ENCODE measurements around the gene AHR. TPM values are rescaled to one million over a fixed set of nuclear protein-coding genes. Genes with fewer than 3 reads are reported as not detected.
"Not testable (repeated sequence)": the region's sequence is repeated elsewhere in the genome, so short reads cannot be mapped to it uniquely, and the experiment has no call there.

The AHR gene
- total RNA-seq, 1 experiment from 2014 or later: 64.1 TPM

- not testable (repeated sequence) for H3K27ac ChIP-seq; H3K4me3 ChIP-seq; H3K9me3 ChIP-seq (replicated peaks); H3K4me1 ChIP-seq (replicated peaks); H3K36me3 ChIP-seq; H3K27me3 ChIP-seq (replicated peaks); DNase-seq (ENCODE audit: low read depth in 1 of 2, low spot score in 2 of 2)
These were observed 84.2 kb downstream of the AHR start for GRCh38 chr7:17382408-17383354.

GRCh38 chr7:17384400-17384799, 85.9 kb downstream of the AHR start:
- no peak for DNase-seq (ENCODE audit: low read depth in 1 of 2, low spot score in 2 of 2)
- no peaks in the 10 kb centered on the region for H3K4me1 ChIP-seq (replicated peaks)
- no peak overlapping the region for H3K27ac ChIP-seq
- no peaks in the 10 kb centered on the region for H3K27me3 ChIP-seq (replicated peaks)
- no peaks in the 10 kb centered on the region for H3K9me3 ChIP-seq (replicated peaks)
- H3K36me3 ChIP-seq: no peaks in the 10 kb centered on the region
- no peak overlapping the region for H3K4me3 ChIP-seq

- DNase-seq (ENCODE audit: low read depth in 1 of 2, low spot score in 2 of 2): no peak
- Histone ChIP-seq H3K9me3 (replicated peaks) (no peaks in the 10 kb centered on the region), H3K27me3 (replicated peaks) (no peaks in the 10 kb centered on the region), H3K4me1 (replicated peaks) (no peaks in the 10 kb centered on the region), H3K36me3 (no peaks in the 10 kb centered on the region), H3K27ac (no peak overlapping the region), H3K4me3 (no peak overlapping the region)
These were observed 87.2 kb downstream of the AHR start for GRCh38 chr7:17385612-17386011.

- Histone ChIP-seq H3K27ac (no peak overlapping the region), H3K27me3 (replicated peaks) (no peaks in the 10 kb centered on the region), H3K4me3 (no peak overlapping the region), H3K9me3 (replicated peaks) (peaks cover 8% of the 10 kb centered on the region), H3K36me3 (no peaks in the 10 kb centered on the region), H3K4me1 (replicated peaks) (no peaks in the 10 kb centered on the region)
- no peak for DNase-seq (ENCODE audit: low read depth in 1 of 2, low spot score in 2 of 2)
These were observed 91.9 kb downstream of the AHR start for GRCh38 chr7:17390392-17390791.

- no peak for DNase-seq (ENCODE audit: low read depth in 1 of 2, low spot score in 2 of 2)
- no peaks in the 10 kb centered on the region for H3K27me3 ChIP-seq (replicated peaks)
- H3K4me1 ChIP-seq (replicated peaks): no peaks in the 10 kb centered on the region
These were observed 92.9 kb downstream of the AHR start for GRCh38 chr7:17391366-17391765.

GRCh38 chr7:17392846-17393245, 94.4 kb downstream of the AHR start:
- no peaks in the 10 kb centered on the region for H3K4me1 ChIP-seq (replicated peaks)
- peaks cover 8% of the 10 kb centered on the region for H3K9me3 ChIP-seq (replicated peaks)
- no peak overlapping the region for H3K4me3 ChIP-seq
- H3K27me3 ChIP-seq (replicated peaks): no peaks in the 10 kb centered on the region
- H3K36me3 ChIP-seq: no peaks in the 10 kb centered on the region
- no peak overlapping the region for H3K27ac ChIP-seq
- no peak for DNase-seq (ENCODE audit: low read depth in 1 of 2, low spot score in 2 of 2)

More at GRCh38 chr7:17391366-17391765, 92.9 kb downstream of the AHR start:
- Histone ChIP-seq H3K36me3 (no peaks in the 10 kb centered on the region), H3K4me3 (no peak overlapping the region), H3K9me3 (replicated peaks) (peaks cover 8% of the 10 kb centered on the region), H3K27ac (no peak overlapping the region)

- not testable (repeated sequence) for H3K9me3 ChIP-seq (replicated peaks); H3K27ac ChIP-seq; H3K36me3 ChIP-seq; H3K4me3 ChIP-seq; H3K4me1 ChIP-seq (replicated peaks); DNase-seq (ENCODE audit: low read depth in 1 of 2, low spot score in 2 of 2); H3K27me3 ChIP-seq (replicated peaks)
These were observed 96.1 kb downstream of the AHR start for GRCh38 chr7:17394563-17394962.
